Measurements from ENCODE around the gene SEC16A.

DNA sequence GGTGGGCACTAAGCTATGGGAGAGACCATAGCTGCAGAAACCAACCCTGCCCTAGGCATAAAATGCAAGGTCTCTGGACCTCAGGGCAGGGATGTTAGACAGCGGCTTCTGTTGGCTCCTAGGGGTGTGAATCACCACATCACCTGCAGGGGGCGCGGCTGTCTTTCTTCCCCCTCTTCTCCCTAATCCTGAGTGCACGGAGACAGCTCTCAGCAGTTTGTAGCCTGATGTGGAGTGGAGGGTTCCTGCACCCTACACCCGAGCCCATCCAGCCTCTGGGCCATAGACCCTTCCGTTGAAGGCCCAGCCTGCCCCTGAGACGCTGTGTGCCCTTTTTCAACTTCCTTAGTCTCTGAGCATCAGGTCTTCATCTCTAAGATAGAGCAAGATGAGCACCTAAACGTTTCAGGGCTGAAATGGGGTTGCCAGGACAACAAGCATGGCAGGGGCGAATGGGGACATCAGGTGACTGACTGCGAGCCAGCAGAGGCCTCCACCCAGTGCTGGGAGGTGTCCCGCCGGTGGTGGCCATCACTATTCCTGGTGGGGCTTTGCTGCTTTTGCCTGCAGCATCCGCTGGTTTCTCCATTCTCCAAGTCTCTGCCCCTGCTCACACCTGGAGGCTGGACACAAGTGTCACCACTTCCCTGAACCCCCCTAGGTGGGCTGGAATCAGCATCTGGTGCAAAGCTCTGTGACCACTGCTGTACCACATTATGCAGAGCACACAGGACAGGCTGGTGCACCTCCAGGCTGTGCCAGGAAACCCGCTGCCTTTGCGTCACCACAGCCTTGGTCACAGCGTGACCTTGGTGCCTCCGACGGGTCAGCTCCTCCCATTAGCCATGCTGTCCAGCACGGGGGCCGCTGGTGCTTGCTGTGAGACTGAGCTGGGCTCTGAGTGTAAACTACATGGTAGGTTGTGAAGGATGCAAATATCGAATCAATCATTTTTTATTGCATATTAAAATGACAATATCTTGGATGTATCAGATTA lies 2.5 kb upstream of the SEC16A start:
- TF ChIP-seq, protein P1, sequence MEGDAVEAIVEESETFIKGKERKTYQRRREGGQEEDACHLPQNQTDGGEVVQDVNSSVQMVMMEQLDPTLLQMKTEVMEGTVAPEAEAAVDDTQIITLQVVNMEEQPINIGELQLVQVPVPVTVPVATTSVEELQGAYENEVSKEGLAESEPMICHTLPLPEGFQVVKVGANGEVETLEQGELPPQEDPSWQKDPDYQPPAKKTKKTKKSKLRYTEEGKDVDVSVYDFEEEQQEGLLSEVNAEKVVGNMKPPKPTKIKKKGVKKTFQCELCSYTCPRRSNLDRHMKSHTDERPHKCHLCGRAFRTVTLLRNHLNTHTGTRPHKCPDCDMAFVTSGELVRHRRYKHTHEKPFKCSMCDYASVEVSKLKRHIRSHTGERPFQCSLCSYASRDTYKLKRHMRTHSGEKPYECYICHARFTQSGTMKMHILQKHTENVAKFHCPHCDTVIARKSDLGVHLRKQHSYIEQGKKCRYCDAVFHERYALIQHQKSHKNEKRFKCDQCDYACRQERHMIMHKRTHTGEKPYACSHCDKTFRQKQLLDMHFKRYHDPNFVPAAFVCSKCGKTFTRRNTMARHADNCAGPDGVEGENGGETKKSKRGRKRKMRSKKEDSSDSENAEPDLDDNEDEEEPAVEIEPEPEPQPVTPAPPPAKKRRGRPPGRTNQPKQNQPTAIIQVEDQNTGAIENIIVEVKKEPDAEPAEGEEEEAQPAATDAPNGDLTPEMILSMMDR (IDR thresholded peaks at IDR 0.05) = peak in 3 of 4 experiments; percentile 88 to 94 (median 88)
- TF ChIP-seq POLR2A (IDR thresholded peaks at IDR 0.05) = no peak
